ENCODE measurements around the gene RNF215.

Gene RNF215

GRCh38 chr22:30357650-30358215, 29.5 kb downstream of the RNF215 start:
- TF ChIP-seq, protein P1, sequence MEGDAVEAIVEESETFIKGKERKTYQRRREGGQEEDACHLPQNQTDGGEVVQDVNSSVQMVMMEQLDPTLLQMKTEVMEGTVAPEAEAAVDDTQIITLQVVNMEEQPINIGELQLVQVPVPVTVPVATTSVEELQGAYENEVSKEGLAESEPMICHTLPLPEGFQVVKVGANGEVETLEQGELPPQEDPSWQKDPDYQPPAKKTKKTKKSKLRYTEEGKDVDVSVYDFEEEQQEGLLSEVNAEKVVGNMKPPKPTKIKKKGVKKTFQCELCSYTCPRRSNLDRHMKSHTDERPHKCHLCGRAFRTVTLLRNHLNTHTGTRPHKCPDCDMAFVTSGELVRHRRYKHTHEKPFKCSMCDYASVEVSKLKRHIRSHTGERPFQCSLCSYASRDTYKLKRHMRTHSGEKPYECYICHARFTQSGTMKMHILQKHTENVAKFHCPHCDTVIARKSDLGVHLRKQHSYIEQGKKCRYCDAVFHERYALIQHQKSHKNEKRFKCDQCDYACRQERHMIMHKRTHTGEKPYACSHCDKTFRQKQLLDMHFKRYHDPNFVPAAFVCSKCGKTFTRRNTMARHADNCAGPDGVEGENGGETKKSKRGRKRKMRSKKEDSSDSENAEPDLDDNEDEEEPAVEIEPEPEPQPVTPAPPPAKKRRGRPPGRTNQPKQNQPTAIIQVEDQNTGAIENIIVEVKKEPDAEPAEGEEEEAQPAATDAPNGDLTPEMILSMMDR (IDR thresholded peaks at IDR 0.05; ENCODE audit: low read depth, low read length) = no peak
- H3K4me3 ChIP-seq (ENCODE audit: low read depth, low read length) = peak overlapping the region; percentile 96; the same call in 1 of the 2 replicates

GRCh38 chr22:30357236-30357570, 30.0 kb downstream of the RNF215 start:
- TF ChIP-seq, protein P1 (IDR thresholded peaks at IDR 0.05; ENCODE audit: low read depth, low read length) = no peak
- H3K4me3 ChIP-seq (ENCODE audit: low read depth, low read length) = peak overlapping the region; percentile 96

DNA sequence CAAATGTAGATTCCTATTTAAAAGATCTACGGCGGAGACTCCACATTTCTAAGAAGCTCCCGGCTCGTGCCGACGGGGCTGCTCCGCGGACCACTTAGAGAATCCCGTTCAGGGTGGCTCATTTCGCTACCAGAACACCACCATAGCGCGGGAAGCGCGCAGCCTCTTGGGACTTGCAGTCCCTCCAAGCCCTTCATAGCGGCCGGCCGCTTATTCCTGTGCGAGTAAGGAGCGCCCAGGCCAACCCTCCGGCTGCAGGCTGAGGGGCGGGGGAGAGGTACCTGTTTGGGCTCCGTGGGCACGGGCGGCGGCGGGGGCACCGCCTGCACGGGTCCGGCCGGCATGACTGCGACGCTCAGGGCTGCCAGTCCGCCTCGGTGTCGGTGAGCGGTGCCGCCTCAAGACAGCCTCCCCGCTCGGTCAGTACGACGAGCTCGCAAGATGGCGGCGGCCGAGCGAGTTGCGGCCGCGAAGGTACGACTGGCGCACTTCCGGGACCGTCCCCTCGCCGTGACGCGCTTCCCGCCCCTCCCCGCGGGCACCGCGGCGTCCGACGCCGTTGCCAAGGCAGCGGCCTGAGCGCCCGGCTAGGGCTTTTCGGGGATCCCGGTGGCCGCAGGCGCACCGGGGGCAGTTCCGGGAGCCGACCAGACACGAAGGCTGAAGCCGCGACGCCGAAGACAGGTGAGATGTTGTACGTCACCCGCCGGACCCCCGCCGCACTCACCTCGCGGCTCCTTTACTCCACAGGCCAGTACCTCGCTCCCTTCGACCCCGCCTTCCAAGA, 30.6 kb downstream of the RNF215 start, which contains the start of the genes CCDC157 and SF3A1:
Gene CCDC157, plus strand, starts transcription at position 559 of the 787 bp plus-strand sequence. CDS start 8,994 bp downstream, outside the sequence.
Gene SF3A1, minus strand, starts transcription at position 446 of the 787 bp plus-strand sequence. Its CDS starts 102 bp downstream, at position 344.
- TF ChIP-seq, protein P1 (IDR thresholded peaks at IDR 0.05; ENCODE audit: low read depth, low read length) = no peak
- peak within 1 kb of the TSS; percentile 96 for H3K4me3 ChIP-seq (ENCODE audit: low read depth, low read length)

- TF ChIP-seq, protein P1 (IDR thresholded peaks at IDR 0.05; ENCODE audit: low read depth, low read length) = no peak
- no peak overlapping the region for H3K4me3 ChIP-seq (ENCODE audit: low read depth, low read length)
Observed at GRCh38 chr22:30354644-30355043, 32.6 kb downstream of the RNF215 start.

- no peak overlapping the region for H3K4me3 ChIP-seq (ENCODE audit: low read depth, low read length)
- TF ChIP-seq, protein P1 (IDR thresholded peaks at IDR 0.05; ENCODE audit: low read depth, low read length) = no peak
Observed at GRCh38 chr22:30351226-30351625, 36.0 kb downstream of the RNF215 start.

DNA sequence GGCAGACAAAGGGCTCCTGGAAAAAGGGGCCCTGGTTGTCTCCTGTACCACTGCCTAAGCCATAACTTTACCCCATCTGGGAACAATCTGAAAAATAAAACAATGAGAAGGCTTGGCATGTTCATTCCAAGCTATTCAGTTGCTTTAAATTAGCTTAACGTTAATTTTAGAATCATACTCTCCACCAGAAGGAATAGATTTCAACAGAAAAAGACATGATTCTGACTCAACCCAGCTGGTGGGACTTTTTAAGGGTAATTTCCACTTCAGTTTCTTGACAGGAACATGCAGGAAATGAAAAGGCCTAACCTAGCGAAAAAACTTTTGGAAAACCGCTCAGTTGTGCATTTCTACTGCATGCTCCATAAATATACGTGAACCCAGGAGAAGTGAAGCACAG, 38.4 kb downstream of the RNF215 start:
- TF ChIP-seq, protein P1 (IDR thresholded peaks at IDR 0.05; ENCODE audit: low read depth, low read length) = no peak
- no peak overlapping the region for H3K4me3 ChIP-seq (ENCODE audit: low read depth, low read length)

- no peak overlapping the region for H3K4me3 ChIP-seq (ENCODE audit: low read depth, low read length)
- TF ChIP-seq, protein P1 (IDR thresholded peaks at IDR 0.05; ENCODE audit: low read depth, low read length) = no peak
Observed at GRCh38 chr22:30348404-30348803, 38.8 kb downstream of the RNF215 start.
